Fibroblast of skin of left quadriceps (primary cell): ENCODE results near the gene ADCY1.
"Not testable (repeated sequence)": the region's sequence is repeated elsewhere in the genome, so short reads cannot be mapped to it uniquely, and the experiment has no call there.

Experiments used
- DNase-seq, 2 experiments: peaks; one replicate each; pipeline ENCODE4 v3.0.0-alpha.2; 2013; ENCODE audit warnings: low read depth in 2 of 2

The ADCY1 gene

GRCh38 chr7:45740573-45740972 lies 166.4 kb downstream of the ADCY1 start:
- not testable (repeated sequence) for DNase-seq

DNA sequence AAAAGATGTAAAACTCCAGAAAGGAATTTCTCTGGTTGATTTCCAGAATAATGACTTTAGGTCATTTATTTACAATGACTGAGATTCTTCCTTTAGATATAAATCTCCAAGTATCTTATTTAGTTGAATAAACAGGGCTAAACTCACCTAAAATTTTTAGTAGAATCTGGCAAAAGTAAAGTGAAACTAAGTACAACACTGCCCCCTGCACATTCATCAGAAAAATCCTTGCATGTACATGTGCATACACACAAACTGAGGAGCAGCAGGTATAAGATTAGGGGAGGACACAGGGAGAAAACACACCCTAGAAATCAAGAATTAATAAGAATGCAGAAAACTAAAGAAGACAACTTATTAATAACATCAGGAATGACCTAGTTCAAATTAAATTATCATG lies 174.8 kb downstream of the ADCY1 start:
- not testable (repeated sequence) for DNase-seq

DNA sequence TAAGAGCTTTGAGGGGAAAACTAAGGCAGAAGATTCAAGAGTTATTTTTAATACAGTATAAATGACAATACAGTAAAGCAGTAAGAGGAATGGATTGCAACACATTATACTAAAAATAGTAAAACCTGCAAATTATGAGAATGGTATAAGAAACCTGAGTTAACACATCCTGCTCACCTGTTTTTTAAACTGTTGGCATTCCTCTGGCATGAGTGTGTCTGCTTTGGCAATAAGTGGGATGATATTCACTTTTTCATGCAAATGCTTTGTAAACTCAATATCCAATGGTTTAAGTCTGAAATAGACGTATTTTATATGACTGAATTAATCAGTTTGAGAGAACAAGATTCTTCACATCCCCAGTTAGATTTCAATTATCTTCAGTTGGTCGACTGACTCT lies 177.2 kb downstream of the ADCY1 start:
- not testable (repeated sequence) for DNase-seq

GRCh38 chr7:45756333-45756732 lies 182.2 kb downstream of the ADCY1 start:
- DNase-seq: not testable (repeated sequence)

DNA sequence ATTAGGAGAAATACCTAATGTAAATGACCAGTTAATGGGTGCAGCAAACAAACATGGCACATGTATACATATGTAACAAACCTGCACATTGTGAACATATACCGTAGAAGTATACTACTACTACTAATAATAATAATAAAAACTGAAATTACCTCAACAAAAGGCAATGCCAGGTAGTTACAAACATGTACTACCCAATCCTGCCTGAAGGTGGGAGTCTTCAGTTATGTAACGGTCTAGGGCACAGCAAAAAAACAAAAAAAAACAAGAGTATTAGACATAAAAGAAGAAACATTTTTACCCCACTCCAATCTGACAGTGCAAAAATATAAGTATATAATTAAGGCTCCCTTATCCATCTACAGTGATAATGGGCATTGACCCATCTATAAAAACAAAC lies 182.6 kb downstream of the ADCY1 start:
- DNase-seq: not testable (repeated sequence)

- not testable (repeated sequence) for DNase-seq
These were observed 185.3 kb downstream of the ADCY1 start for GRCh38 chr7:45759464-45759863.

DNA sequence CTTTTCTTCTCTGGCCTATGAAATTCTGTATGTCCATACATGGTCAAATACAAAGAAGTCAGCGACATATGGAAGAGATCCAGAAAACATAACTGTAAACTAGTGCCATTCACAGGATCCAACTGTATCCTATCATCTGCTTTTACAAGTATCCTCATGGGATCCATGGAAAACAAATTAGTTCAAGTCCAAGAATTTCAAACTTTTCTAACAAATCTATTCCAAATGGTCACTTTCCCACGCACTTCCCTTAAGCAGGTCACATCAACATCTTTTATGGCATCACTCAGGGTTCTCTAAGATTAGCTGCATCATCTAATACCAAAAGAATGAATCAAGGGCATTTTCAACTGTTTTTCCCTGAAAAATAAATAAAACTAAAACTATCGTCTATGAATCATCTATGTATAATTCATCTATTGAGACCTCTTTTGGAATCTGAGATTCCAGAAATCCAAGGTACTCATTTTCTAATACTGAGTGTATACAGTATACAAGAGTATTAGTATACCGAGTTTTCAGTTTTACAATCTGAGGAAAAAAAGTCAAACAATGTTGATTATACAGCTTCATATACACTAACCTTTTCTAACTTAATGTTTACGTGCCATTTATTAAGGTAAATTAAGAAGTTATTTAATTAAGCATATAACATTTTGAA lies 187.5 kb downstream of the ADCY1 start:
- peak; percentile 88 to 90 for DNase-seq

- not testable (repeated sequence) for DNase-seq
These were observed 188.2 kb downstream of the ADCY1 start for GRCh38 chr7:45762225-45762994.

GRCh38 chr7:45768516-45769394 lies 194.6 kb downstream of the ADCY1 start:
- DNase-seq: peak; percentile 96

- not testable (repeated sequence) for DNase-seq
These were observed 195.5 kb downstream of the ADCY1 start for GRCh38 chr7:45769626-45770025.
